Measurements from ENCODE around the gene CYP26C1.
"Not testable (repeated sequence)": the region's sequence is repeated elsewhere in the genome, so short reads cannot be mapped to it uniquely, and the experiment has no call there.

CYP26C1 gene

DNA sequence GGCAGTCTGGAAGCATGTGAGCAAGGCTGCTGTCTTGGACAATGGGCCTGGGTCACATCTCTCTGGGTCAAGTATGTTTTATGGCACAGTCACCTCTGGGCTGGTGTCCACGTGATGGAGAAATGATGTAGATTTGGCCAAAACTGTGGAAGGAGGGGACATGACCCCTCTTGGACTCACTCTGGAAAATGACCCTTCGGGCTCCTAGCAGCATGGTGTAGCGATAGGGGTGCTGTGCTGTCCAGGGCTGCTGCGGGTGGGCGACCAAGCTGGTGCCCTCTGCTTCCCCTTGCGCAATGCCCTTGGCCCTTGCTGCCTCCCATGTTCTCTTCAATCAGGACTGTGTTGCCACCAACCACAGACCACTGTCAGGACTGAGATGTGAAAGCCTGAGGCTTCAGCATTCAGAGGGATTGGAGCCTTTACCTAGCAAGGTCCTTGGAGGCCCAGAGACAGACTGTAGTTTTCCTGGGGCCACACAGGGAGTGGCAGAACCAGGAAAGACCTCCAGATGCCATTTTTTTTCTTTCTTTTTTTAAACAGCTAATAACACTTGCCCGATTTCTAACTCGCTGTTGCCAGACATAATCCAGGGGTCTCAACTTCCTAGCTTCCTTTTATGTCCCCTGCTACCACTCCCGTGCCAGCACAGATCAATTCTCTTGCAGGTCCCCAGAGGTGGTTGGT lies 19.2 kb downstream of the CYP26C1 start:
- no peak for DNase-seq

DNA sequence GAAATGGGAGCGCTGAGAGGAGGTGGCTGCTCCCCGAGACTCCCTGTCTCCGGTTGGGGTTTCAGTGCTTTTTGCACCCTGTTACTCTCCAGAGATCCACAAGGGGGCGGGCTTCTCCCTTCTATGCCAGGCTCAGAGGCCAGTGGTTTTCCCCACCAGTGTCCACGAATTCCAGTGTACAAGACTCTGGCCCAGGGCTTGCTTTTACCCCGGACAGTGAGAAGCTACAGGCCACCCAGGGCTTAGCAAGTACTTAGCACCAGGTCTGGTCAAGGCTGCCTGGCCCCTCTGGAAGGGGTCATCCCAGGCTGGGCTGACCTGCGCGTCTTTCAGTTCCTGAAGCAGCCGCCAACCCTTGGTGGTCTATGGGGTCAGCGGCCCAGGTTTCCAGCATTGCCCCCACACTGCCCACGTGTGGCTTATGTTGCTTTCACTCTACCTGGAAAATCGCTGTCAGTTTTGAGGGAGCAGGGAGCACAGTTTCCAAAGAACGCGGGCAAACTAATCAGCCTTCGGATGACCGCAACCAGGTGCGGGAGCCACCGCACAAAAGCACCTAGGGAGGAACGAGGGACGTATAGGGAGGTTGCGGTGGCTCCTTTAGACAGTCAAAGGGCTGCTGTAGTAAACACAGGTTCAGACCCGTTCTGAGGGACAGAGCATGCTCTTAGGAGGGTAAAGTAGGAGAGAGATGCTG lies 19.9 kb downstream of the CYP26C1 start:
- DNase-seq: peak; percentile 62 to 77 (median 71)

DNA sequence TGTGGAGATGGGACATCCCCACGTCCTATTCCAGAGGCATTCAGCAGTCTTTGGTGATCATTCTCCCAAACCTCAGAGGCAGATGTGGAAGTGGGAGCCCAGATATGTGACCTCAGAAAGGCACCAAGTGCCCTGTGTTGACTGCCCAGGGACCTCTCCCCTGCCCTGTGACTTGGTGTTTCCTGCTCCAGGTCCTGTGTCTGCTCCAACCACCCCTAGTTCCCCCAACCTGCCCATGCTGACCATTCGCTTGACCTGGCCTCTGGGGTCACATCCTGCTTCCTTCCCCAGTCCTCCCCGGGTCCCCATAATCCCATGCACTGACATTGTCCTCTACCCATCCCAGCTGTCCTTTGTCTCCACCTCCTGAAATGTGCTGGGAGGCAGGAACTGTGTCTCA lies 20.7 kb downstream of the CYP26C1 start:
- DNase-seq: no peak

DNA sequence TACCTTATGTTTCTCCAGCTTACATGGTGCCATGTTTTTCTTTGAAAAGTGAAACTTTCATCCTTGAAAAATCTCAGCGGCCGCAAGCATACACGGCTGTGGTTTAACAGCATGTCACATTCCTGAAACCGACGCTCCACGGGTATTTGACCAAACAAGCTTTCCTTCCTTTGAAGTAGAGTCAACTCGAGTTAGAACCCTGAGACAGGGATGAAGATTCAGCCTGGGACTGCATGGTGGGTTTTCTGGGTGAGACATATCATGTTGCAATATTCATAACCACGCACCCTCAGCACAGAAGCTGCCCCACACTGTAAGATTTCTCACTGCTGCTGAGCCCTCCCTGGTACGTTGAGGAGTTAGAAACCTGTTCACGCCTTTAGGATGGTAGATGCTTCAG lies 21.2 kb downstream of the CYP26C1 start:
- DNase-seq: no peak

DNA sequence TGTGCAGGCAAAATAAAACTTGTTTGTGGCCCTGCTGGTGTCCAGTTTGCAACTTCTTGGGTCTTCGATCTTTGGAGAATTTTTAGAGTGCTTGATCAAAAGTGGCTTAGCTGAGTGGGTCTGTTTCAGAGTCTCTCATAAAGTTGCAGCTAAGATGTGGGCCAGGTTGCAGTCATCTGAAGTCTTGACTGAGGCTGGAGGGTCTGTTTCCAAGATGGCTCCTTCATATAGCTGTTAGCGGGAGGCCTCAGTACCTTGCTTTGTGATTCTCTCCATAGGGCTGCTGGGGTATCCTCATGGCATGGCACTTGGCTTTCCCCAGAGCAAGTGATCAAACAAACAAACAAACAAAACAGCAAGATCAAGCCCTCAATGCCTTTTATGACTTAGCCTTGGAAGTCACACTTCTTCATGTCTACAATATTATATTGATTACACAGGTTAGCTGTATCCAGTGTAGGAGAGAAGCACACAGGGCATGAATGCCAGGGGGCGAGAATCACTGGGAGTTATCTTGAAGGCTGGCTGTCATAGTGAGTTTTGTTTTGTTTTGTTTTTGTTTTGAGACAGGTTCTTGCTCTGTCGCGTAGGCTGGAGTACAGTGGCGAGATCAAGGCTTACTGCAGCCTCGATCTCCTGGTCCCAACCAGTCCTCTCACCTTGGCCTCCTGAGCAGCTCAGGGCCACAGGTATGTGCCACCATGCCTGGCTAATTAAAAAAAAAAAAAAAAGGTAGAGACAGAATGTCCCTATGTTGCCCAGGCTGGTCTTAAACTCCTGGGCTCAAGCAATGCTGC lies 23.3 kb downstream of the CYP26C1 start:
- no peak for DNase-seq

DNA sequence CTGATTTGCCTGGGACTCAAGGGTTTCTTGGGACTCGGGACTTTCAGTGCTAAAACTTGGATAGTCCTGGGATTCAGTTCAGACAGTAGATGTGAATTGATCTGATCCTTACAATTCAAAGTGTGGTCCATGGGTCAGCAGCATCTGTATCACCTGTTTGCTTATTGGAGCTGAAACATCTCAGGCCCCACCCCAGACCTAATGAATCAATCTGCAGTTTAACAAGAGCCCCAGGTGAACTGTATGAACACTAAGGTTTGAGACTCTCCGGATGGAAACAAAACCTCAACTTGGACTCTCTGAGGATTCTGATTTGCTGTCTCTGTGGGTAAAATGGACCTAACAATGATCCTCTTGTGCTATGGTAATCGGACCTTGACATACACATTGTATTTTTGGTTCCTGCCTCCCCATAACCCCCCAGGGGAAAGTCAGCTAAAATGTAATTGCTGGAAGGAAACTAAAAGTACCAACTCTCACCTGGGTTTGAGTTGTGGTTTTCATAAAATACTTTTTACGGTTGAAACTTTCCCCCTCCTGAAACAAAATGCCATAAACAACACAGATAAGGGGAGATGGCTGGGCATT lies 24.8 kb downstream of the CYP26C1 start:
- DNase-seq: no peak

DNA sequence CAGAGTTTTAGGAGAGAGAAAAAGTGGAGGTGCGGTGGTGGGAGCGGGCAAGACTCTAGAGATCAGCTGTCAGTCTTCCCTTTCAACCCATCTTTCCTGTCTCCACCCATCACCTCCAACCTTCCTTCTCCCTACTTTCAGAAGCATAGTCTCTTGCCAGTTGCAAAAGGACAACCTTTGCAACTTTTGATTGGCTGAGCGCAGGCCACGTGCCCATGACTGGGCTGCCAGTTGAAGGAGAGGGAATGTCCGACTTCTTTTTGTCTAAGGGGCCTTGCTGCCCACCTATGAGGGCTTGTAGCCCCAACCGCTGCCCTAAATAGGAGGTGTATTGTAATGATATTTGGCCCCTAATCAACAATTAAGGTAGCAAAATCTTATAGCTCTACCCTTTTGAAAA lies 25.7 kb downstream of the CYP26C1 start:
- DNase-seq: no peak

DNA sequence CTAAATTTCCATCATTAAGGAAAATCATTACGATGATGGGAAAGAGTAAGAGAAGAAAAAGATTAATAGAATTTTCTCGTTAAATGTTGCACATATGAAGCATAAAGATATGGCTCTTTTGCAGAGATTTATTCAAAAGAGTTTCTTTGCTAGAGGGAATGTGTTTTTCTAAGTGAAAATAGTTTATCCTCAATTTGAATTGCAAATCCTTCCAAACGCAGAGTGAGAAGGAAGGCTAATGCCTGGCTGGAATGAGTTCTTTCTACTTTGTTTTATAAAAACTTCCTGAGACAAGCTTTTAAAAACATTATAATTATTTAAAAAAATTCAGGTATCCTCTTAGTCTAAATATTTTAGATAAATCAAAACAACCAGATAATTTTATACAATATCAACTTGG lies 27.2 kb downstream of the CYP26C1 start:
- no peak for DNase-seq

DNA sequence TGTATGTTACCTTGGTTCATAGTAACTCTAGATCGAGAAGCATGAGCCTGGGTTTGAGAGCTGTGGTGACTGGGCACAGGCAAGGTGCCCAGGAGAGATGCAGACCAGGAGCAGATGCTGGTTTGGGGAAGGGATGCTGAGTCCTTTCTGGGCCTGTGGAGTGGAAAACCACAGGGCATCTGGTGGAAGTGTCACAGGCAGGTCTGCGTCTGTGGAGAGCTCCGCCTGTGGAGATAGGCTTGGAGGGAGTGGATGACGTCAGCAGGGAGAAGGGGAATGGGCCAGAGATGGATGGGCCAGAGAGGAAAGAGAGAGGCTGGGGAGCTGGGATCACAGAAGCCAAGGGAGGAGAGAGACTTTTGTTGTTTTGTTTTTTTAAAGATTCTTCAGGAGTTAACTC lies 27.9 kb downstream of the CYP26C1 start:
- DNase-seq: no peak

DNA sequence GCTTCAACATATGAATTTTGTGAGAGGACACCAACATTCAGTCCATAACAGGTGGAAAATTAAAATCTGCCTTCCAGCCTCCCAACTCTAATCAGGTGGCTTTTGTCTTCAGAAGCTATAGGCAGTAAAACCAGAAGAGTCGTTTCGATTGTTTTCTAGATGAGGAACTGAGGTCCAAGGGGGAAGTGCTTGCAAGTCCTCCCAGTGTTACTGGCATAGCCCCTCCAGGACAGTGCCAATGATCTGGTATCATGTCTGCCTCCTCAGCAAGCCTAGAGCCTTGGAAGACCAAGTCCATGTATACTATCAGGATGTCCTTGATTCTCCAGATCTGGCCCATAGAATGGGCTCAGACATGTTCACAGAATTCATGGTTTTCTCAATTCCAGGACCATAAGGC lies 30.0 kb downstream of the CYP26C1 start:
- peak in 3 of 4 experiments; percentile 39 to 50 (median 42) for DNase-seq

DNA sequence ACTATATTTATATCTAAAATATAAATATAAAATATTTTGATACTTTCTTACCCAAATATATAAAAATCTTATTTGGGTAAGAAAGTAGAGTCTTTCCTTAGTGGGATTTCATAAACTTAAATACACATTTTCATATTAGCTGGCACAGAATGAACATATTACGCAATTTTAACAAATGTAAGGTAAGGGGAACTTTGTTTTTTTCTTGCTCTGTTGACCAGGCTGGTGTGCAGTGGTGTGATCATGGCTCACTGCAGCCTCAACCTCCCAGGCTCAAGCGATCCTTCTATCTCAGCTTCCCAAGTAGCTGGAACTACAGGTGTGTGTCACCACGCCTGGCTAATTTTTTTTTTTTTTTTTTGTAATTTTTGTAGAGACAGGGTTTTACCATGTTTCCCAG lies 31.4 kb downstream of the CYP26C1 start:
- peak in 1 of 4 experiments; percentile 28 for DNase-seq

DNA sequence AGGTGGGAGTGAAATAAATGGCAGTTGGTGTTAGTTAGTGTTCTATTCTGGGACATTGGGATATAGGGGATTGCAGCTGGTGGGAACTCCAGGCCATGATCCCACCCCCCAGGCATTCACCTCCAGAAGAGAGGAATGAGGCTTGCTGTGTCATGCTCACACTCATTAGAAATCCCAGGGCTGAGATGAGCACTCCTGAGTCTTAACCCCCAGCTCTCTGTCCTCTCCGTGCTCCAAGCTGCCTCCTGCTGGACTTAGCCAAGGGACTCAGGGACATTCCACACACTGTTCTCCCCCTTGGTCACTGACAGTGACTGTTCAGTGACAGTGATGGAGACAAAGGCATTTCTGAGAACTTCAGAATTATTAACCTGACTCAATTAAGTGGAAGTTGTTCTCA lies 34.6 kb downstream of the CYP26C1 start:
- no peak for DNase-seq

DNA sequence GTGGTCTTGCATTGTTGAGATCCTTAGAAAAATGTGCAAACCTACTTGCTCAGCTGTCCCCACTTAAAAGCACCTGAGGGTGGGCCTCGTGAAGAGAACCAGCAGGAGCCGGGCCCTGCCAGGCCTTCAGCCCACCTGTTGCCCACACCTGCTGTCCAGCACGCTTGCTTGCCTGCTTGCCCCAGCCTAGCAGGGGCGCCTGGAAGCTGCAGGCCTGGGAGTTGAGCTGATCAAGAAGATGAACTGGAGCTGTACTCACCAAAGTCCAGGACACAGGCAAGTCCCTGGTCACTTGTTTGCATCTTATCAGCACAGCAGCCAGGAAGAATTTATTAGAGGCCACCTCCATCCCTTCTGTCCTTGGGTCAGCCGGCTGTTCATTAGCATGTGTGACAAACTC lies 36.3 kb downstream of the CYP26C1 start:
- no peak for DNase-seq

DNA sequence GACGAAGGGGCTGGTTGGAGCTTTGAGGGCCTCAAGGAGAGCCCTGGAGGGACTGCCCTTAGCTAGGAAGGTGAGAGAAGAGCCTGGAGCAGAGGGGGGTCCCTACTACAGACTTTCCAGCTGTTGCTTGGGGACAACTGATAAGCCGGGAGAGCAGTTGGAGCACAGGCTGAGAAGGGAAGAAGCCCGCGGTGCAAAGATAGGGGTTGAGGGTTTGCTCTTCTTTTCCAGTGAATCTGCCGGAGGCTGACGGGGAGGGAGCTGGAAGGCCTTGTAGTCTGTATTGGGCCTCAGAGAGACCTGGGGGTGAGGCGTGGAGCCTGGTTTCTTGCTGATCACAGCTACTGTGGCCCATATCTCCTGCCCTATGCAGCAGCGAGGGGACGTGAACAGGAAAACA lies 36.8 kb downstream of the CYP26C1 start:
- no peak for DNase-seq

DNA sequence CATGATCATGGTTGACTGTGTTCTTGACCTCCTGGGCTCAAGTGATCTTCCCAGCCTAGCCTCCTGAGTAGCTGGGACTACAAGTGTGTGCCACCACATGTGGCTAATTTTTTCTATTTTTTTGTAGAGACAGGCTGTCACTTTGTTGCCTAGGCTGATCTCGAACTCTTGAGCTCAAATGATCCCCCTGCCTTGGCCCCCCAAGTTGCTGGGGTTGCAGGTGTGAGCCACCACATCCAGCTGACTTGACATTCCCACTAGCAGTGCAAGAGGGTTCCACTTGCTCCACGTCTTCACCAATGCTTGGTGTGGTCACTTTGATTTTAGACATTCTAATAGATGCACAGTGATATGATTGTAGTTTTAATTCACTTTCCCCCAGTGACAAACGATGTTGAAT lies 38.2 kb downstream of the CYP26C1 start:
- no peak for DNase-seq

DNA sequence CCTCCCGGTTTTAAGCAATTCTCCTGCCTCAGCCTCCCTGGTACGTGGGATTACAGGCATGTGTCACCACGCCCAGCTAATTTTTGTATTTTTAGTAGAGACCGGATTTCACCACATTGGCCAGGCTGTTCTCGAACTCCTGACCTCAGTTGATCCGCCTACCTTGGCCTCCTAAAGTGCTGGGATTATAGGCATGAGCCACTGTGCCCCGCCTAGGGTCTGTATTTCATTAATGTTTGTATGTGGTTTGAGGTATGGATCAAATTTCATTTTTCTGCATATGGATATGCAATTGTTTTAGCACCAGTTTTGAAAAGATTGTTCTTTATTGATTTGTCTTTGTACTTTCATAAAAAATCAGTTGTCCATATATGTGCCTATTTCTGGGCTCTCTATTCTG lies 39.1 kb downstream of the CYP26C1 start:
- DNase-seq: no peak

DNA sequence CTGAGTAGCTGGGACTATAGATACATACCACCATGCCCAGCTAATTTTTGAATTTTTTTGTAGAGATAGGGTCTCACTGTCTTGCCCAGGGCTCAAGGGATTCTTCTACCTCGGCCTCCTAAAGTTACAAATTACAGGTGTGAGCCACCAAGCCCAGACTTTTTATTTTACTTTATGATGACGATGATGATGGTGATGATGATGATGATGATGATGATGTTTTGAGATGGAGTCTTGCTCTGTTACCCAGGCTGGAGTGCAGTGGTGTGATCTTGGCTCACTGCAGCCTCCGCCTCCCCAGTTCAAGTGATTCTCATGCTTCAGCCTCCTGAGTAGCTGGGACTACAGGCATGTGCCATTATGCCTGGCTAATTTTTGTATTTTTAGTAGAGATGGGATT lies 40.5 kb downstream of the CYP26C1 start:
- DNase-seq: not testable (repeated sequence)

DNA sequence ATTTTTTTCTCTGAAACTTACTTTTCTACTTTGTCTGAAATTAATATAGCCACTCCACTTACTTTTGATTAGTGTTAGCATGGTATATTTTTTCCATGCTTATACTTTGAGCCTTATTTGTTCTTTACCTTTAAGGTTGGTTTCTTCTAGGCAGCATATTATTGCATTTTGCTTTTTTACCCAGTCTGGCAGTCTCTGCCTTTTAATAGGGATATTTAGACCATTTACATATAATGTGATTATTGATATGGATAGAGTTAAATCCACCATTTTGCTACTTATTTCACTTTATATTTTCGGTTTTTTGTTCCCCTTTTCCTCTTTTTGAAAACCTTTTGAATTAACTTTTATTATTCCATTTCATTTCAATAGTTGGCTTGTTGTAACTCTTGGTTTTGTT lies 43.4 kb downstream of the CYP26C1 start:
- DNase-seq: no peak

DNA sequence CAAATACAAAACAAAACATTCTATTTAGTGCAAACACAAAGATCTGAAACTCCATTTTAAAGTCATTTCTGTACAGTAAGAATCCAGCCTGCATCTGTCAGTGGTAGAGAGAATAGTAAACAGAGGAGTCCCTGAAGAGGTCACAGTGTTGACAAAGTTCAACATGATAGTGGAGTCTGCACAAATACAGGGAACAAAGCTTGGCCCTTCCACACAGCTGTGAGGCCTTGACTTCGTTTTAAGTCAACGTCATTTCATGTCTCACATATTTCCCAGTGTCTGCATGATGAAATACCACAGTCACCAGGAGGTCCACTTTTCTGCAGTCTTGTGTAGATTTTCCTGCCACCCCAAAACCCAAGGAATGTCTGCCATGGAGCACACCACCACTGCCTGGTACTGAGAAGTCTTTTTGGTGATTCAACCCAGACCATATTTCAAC lies 46.1 kb downstream of the CYP26C1 start:
- DNase-seq: no peak

DNA sequence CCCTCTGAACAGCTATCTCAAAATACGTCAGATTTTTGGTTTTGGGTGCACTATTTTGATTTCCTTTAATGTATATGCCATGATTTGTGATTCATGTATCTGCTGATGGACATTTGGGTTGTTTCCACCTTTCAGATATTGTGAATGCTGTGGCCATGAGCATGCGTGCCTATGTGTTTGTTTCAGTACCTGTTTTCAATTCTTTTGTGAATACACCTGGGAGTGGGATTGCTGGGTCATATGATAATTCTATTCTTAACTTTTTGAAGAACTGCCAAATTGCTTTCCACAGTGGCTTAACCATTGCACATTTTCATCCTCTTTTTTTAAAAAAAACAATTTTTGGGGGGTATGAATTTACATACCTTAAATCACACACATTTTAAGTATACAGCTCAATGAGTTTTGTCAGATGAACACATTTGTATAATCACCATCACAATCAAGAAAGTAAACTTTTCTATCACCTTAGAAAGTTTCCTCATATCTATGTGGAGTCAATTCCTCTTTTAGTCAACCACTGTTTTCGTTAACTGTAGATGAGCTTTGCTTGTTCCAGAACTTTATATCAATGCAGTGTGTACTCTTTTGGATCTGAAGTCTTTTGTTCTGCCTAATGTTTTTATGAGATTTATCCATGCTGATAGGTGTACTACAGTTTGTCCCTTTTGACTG lies 50.0 kb downstream of the CYP26C1 start:
- no peak for DNase-seq

DNA sequence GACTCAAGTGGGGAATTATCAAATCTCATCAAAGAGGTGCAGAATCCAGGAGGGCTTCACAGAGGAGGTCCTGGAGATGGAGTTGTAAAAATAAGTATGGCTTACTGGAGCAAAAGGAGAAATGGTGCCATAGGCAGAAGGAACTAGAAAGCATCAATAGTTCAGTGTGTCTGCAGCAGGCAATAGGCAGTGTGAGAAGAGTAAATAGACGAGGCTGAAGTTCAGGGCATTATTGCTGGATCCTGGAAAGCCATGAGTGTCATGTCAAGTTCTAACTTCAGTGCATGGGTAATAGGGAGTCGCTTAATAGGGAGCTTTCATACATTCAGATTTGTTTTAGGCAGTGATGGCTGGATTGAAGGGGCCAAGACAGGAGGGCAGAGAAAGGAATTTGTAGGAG lies 52.4 kb downstream of the CYP26C1 start:
- DNase-seq: no peak

DNA sequence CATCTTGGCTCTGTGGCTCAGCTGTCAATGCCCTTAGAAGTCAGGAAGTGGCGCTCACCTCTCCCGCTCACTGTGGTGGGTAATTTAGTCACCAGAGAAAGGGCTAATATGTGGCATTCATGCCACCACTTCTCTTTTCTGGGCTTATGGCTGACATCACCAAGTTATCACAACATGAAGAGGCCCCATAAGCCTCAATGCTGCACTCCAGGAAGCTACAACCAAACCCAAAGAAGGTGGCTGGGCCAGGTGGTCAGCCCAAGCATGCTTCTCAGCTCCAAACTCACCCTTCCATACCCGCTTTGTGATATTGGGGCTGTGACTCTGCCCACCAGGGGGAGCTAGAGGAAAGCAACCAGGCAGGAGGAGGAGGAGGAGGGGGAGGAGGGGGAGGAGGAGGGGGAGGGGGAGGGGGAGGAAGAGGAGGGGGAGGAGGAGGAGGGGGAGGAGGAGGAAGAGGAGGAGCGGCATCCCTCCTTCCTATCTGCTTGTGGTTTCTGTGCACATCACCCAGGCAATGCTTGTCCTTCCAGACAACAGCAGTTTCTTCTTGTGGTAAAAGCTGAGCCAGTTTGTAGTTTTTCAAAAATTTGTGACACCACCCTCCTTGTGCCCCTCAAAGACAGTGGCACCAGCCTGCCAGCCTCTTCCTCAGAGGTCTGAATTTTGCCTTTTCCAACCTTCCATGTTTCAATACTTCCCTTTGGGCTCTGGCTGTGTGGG lies 55.2 kb downstream of the CYP26C1 start:
- DNase-seq: peak; percentile 59 to 81 (median 70)

All from suppressor macrophage (primary cell).